Inferior parietal cortex (tissue), 1 donor: ENCODE results near the gene ZYX.
"Not testable (repeated sequence)": the region's sequence is repeated elsewhere in the genome, so short reads cannot be mapped to it uniquely, and the experiment has no call there.

Source experiments
- DNase-seq: peaks from one replicate; pipeline ENCODE4 v3.0.0-alpha.2; 2016; ENCODE audit errors: extremely low spot score

The ZYX gene

GRCh38 chr7:143397710-143398530, 16.8 kb downstream of the ZYX start:
- no peak for DNase-seq

- no peak for DNase-seq
Observed at GRCh38 chr7:143398616-143399015, 17.5 kb downstream of the ZYX start.

- no peak for DNase-seq
Observed at GRCh38 chr7:143399151-143399550, 18.0 kb downstream of the ZYX start.

GRCh38 chr7:143399642-143400041, 18.5 kb downstream of the ZYX start:
- DNase-seq, result no peak

GRCh38 chr7:143401265-143401664, 20.1 kb downstream of the ZYX start:
- no peak for DNase-seq

- not testable (repeated sequence) for DNase-seq
Observed at GRCh38 chr7:143402233-143402632, 21.1 kb downstream of the ZYX start.

- no peak for DNase-seq
Observed at GRCh38 chr7:143405173-143406001, 24.2 kb downstream of the ZYX start.

- DNase-seq, result no peak
Observed at GRCh38 chr7:143406002-143406357, 24.8 kb downstream of the ZYX start.

GRCh38 chr7:143407287-143408251, 26.4 kb downstream of the ZYX start:
- no peak for DNase-seq

GRCh38 chr7:143408252-143408685, 27.1 kb downstream of the ZYX start:
- DNase-seq, result no peak

GRCh38 chr7:143408686-143409561, 27.8 kb downstream of the ZYX start, which contains the start of gene EPHA1:
EPHA1 (minus strand) TSS chr7:143408856; CDS start chr7:143408805, 51 bp downstream.
- DNase-seq, result no peak

- DNase-seq, result no peak
Observed at GRCh38 chr7:143410521-143411004, 29.4 kb downstream of the ZYX start.

- DNase-seq, result no peak
Observed at GRCh38 chr7:143411976-143412708, 31.0 kb downstream of the ZYX start.

- DNase-seq, result no peak
Observed at GRCh38 chr7:143413123-143413522, 32.0 kb downstream of the ZYX start.

GRCh38 chr7:143415209-143415608, 34.1 kb downstream of the ZYX start:
- not testable (repeated sequence) for DNase-seq

GRCh38 chr7:143415742-143416397, 34.7 kb downstream of the ZYX start:
- DNase-seq, result no peak

- peak; percentile 88 for DNase-seq
Observed at GRCh38 chr7:143416565-143417149, 35.5 kb downstream of the ZYX start.

GRCh38 chr7:143417734-143418383, 36.7 kb downstream of the ZYX start:
- no peak for DNase-seq
